OCI-M1 (cell line): ENCODE data around the gene EGFR.

Experiments used
- DNase-seq: peaks from one replicate; lab custom pipeline; 2025; lab: John Stamatoyannopoulos, UW

Gene EGFR

DNA sequence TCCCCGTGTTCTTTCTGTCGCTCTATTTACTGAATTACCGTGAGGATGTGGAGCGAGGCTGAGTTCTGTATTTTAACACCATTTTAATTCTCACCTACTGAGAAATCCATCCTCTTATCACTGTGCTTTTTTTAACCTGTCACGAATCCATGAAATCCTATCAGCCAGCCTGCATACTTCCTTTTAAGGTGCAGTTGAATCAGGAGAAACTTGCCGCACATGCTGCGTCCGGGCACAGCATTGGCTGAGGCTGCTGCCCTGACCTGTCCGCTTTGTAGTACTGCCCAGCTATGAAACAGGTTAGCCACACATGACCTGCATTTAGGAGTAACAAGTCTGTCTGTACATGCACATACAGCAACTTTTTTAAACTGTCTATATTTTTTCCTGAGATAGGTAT lies 82.5 kb downstream of the EGFR start:
- DNase-seq, result no peak

DNA sequence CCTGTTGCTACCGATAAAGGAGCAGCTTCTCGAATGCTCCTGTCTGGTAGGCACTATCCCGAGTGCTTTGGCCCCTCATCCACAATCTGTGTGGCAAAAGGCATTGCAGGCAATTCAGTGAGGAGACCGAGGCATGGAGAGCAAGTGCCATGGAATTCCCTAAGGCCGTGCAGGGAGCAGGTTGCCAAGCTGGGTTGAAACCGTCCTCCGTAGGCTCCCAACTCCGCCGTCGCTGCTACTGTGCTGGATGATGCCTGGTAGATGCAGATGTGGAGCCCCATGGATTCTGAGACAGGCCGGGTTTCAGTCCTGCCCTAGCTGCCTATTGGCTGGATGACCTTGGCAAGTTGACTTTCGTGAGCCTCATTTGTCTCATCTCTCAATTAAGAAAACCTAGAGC lies 85.3 kb downstream of the EGFR start:
- no peak for DNase-seq

DNA sequence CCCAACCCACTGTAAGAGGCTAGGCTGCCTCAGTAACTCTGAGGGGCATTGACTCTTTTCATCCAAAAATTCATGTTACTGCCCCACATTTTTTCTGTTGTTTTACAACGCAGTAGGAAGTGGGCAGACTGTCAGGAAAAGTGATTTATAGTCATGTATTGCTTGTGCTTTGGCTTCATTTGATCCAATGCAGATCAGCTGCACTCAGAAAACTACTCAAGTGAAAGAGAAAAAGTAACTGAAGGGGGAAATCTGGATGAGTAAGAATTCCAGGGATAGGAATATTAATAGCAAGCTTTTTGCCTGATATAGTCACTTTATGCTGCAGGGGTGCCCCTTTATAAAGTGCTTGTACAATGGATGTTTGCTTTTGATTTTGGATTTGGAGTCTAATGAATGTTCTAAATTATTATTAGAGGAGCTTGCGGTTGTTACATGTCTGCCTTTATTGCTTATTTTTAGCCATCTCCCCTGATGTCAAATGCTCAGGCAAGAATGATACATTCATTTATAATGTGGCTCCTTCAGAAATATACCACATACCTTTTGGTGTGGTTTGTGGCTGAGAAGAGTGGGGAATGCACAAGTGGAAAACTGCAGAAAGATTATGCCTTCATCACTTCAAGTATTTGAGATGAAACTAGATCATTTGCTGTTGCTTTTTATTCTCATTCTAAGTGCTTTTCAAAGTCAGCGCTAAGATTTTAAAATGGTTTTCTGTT lies 86.1 kb downstream of the EGFR start:
- DNase-seq, result no peak

DNA sequence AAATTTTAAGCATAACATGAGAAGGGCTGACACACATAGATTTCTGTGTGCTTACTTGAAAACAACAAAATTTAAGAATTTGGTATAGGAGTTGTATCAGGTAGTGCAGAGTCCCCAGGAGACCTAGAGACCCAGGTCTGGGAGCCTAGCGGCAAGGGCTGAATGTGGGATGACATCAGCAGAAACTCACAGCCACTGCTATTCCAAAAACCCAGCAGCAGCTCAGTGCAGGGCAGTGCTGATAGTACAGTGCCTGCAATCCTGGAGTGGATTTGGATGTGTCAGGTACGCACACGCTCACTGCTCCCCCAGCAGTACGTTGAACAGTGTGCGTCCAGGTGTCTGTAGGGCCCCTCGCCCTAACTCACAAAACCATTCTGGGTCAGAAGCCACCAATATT lies 87.1 kb downstream of the EGFR start:
- no peak for DNase-seq

DNA sequence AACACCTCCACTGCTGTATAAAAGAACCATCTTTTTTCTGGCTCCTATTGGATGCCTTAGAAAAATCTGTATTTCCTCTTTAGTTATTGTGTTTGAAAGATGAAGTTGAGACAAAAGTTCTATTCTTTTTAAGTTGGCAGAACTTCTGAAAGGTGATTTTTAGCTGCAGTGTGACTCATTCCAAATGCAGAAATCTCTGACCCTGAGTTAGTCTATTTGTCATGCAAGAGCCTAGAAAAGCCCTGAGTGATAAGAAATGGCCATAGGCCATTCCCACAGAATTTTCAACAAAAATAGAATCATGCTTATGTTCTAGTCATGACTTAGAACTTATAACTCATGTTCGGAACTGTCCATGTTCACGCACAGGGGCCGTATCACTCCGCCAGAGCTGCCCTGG lies 89.1 kb downstream of the EGFR start:
- DNase-seq, result no peak

DNA sequence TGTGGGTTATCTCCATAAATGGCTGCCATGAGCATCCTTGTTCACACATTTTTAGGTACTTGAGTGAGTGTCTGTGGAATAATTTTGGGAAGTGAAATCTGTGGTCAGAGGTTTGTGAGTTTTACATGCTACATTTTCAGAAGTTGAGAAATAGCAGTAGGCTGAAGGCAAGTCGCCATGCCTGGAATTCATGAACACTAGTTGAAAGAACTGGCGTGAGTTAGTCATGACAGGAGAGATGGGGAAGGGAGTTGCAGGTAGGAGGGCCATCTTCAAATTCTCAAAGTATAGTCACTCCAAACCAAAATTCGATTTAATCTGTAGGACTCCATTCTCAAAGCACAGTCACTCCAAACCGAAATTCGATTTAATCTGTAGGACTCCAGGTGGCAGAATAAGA lies 89.6 kb downstream of the EGFR start:
- no peak for DNase-seq

DNA sequence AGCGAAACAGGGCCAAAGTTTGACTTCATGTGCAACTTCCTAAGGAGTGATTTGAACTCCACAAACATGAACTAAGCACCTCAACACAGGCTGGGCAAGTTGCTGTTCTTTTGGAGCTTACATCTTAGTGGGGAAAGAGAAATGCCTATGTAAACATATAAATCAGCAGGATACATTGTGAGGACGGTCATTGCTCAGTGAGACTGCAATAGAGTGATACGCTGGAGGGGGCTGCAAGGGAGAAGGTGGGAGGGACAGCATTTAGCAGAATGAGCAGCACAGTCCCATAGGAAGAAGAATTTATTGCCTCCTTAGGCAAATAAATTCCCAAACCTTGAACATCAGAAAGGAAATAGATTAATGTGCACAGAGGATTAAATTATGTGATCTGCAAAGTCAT lies 90.0 kb downstream of the EGFR start:
- no peak for DNase-seq

DNA sequence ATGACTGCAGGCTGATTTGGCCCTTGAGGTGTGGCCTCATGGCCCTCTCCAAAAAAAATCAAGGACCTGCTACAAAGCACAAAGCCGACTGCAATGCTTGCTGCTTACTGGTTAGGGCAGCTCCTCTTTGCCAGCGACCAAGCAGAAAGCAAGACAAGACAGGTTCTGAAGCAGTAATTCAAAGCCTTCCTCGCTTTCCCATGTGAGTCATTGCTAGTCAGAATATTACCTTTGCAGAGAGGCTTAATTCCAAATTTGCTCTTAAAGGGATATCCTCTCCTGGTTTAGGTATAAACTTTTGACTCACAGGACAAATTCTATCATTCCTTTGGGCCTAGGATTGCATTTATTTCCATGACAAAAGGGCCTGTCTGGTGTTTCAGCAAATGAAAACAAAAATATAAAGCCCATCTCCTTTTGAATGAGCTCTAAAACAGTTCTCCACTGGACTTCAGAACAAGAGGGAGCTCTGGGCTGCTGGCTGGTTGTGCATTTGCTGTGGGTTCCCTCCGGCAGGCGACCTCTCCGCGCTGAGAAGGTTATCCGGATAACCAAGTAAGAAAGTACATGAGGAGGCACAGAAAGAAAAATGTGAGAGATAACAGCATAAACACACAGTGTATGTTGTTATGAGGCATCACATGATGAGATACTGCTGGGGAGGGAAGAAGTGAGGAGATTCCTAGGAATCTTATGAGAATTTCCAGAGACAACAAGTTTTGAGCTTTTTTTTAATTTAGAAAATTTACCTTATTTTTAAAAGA lies 90.8 kb downstream of the EGFR start:
- no peak for DNase-seq

DNA sequence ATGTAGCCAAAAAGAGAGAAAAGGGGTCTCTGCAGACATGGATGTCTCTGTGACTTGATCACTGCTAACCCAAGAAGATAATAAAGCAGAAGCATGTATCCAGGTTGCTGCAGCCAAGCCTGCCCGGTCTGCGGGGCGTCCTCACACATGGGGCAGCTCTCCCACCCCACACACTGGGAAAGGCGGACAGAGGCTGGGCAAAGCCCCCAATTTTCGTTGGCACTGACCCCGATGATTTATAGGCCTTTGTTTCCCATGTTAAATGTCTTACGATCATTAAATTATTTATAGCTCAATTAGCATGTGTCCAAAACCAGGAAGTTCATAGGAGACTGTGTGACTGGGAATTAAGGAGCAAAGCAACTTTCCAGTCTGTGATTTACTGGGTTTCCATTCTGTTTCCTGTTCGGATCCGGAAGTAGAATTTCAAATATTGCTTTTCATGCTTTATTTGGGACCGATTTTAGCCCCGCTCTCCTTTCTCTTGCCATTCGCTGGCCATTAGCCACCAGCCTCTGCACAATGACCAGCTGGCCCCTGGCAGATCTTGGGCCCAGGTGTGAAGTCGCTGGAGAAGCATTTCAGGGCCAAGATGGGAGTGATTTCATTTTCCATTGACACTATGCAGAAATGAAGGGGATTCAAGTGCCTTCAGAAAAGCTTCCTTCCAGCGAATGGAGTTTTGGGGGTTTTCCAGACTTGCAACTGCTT lies 91.6 kb downstream of the EGFR start:
- no peak for DNase-seq

DNA sequence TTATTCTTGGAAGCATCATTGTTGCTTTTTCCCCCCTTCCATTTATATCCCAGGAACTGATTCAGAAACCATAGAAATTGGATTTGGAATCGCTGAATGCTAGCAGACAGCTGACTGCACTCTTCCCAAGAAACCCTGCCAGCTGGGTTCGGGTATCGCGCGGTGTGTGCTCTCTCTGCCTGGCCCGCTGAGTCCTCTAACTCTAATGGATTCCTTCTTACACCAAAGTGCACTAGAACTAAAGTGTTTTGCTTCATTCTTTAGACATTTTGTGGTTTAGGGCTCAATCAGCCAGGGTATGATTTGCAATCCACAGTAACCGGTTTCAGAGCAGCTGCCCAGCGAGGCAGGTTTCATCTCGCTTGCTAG lies 92.2 kb downstream of the EGFR start:
- DNase-seq, result no peak

DNA sequence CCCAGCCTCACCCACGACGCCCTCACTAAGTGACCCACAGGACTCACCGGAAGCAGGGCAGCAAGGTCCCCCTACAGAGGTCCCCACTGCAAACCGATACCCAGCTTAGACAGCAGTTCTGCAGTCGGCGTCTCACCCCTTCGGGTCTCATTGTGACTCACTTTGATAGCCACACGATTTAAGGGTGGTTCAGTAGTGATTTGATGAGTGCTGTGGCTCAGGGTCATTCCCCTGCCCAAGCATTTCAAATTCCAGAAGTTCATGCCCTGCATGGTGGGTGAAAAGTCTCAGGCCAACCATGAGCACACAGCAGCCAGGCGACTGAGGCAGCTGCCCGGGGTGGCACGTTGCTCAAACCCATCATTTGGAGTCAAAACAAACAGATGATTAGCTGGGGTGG lies 93.2 kb downstream of the EGFR start:
- no peak for DNase-seq

DNA sequence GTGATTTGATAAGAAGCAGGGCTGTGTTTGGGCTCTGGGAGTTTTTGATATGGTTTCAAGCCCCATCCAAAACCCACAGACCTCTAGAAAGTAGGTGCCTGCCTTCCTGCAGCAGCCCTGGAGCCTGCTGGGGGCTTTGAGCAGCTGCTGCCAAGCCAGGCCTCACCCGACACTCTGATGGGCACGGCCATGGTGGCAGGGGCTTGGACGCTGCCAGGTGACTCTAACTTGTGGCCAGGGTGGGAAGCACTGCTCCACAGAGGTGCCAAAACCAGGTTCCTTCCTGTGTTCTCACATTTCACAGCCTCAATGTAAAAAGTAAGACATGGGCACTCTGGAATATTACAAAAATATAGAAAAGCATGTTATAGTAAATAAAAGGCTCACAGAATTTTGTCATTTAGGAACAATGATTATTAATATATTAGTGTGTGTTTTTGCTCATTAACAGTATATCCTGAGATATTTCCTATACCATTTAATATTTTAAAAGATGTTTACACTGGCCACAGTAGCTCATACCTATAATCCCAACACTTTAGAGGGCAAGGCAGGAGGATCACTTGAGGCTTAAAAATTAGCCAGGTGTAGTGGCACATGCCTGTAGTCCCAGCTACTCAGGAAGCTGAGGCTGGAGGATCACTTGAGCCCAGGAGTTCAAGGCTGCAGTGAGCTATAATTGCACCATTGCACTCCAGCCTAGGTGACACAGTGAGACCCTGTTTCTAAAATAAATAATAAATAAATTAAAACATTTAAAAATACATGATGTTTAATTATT lies 95.1 kb downstream of the EGFR start:
- no peak for DNase-seq

DNA sequence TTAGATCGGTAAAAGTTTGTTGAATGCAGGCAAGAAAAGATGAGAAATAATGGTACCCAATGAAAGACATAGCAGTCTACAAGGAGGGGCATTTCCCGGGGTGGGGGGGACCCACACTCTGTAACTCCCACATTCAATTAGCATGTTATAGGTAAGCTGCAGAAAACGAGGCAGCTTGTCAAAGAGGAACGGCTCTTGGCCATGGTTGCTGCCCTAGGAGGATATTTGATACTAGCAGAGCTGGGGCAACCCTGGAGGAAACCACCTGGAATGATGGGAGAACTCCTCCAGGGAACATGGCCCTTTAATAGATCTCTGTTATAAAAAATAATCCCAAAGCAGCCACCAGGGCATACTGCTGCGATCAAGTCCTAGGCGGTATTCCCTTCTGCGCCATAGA lies 98.5 kb downstream of the EGFR start:
- DNase-seq, result no peak

DNA sequence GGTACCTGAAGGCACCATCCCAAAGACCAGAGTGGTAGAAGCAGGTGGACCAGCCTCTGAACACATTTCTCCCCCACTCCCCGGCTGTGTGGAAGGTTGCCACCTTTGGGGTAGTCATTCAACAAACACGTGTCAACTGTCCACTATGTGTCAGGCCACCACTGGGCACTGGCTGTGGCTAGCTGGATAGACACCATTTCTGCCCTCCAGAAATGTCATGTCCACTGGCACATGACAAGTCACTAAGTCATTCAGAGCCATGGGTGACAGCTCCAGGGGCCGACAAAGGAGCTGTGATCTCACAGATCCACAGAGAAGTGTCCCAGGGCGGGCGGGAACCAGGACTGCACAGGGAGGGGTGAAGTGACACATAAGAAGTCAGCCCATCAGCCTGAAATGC lies 99.6 kb downstream of the EGFR start:
- no peak for DNase-seq

DNA sequence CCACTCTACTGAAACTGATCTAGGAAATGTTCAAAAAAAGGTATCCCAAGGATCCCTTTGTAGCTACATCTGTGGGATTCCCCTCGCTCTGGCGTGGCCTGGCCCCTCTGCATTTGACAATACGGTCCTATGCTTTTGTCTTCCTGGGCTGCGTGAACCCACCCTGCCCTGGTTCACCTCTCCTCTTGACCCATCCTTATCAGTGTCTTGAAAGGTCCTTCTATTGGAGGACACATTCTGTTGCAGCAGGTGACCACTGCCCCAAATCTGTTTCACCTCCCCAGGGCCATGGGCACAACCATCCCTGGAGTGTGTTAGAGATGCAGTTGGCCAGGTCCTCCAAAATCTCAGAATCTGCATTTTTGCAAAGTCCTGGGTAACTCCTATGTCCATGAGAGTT lies 100.8 kb downstream of the EGFR start:
- DNase-seq, result no peak

DNA sequence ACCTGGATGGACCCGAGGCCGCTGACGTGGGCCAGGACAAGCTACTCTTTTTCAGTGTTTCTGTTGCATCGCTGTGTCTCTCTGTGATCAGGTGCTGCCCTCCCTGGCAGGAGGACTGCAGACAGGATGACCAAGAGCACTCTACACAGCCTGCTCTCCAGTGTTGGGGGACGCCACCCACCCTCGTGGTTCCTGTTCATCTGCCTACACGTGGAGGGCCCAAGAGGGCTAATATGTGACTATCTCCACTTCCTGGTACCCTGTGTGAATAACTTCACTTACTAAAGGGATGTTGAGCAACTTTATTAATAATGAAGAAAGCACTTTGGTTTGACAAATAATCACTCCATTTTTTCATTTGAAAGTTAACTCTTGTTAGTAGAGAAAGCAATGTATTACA lies 101.3 kb downstream of the EGFR start:
- DNase-seq, result no peak

DNA sequence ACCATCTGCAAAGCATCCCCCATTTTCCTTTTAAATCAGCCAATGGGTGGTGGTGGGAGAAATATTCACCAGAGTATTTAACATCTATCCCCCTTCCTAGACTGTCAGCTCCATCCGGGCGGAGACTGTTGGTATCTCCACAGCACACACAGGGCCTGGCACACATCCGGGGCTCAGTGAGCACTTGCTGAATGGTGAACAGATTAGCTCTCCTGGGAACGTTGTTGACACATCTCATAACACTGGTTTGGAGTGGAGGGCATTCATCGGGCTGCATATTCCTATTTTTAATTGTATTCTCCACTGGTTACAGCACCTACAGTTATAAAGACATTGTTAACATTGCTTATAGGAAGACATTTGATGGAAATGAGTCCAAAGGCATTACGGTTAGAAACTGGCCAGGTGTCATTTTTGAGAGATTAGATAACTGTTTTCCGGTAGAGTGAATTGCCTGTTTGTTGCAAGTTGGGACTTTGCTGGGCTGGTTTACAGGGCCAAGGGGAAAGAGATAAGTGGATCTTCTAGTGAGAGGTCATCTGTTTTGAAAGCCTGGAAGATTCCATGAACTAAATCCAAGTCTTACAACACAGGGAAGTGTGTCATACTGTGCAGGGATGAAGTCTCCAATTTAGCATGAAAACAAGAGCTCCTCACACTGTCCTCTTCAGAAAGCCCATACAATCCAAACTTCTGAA lies 101.8 kb downstream of the EGFR start:
- DNase-seq, result no peak

DNA sequence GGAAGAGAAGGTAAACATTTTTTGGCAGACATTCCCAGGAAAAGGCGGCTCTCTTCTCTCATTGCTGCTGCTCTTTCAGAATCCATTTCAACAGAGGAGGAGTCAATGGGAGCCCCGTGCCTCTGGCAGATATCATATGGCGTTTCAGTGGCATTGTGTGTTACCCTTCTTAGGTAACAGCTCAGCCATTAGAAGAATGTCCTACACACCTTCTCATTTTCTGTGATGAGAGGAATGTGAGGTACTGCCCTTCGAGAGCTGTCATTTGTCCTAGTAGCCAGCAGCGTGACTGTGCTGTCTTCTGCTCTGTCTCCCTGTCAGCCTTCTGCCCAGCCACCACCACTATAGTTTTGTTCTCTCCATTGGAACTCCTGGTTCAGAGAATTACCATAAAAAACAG lies 102.4 kb downstream of the EGFR start:
- DNase-seq, result no peak

DNA sequence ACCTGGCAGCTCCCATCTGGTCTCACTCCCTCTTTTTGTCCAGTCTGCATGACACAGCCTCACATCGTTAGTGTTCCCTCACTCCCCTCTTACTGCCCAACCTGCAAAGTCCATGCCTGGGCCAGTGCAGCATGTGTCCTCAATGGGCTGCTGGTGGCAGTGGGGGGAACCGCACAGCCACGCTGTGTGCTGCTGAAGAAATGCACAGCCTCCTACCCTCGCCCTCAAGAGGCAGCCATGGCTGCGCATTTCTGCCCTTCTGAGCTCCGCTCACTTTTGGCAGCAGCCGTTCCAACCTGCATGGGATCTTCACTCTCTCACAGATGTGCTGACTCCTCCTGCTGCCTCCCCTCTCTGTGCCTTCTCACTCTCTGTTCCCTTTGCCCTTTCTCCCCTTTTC lies 103.4 kb downstream of the EGFR start:
- DNase-seq, result no peak

DNA sequence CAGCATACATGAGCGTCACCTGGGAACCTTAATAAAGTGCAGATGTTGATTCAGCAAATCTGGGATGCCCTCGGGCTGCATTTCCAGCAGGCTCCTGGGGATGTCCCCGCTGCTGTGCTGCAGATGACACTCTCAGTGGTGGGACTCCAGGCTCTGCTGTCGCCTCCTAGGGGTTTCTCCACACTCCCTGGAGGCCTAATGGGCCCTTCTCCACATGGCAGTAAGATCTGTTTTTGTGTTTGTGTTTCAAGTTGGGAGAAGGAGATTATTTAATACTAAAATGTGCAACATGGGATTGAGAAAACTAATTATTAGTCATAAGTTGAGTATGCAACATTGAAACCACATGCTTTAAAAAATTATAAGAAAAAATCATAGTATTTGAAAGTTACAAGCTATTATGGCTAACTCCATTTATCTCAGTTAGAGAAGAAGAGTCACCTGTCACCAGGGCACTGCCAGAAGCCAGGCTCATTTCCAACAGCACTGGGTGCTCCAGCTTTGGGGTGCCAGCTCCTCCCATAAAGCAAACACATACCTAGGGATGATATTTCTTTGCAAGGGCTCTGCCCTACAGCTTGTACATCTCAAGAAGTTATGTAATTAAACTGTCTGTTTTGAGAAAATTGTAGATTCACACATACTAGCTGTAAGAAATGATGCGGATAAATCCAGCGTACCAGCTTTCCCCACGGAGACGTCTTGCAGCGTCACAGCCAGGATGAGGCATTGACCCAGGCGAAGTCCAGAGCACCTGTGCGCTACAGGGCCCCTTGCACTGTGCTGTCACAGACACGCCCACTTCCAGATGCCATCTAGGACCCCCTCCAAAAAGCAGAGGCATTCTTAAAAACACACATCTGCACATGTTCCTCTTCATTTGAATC lies 106.4 kb downstream of the EGFR start:
- DNase-seq, result no peak

DNA sequence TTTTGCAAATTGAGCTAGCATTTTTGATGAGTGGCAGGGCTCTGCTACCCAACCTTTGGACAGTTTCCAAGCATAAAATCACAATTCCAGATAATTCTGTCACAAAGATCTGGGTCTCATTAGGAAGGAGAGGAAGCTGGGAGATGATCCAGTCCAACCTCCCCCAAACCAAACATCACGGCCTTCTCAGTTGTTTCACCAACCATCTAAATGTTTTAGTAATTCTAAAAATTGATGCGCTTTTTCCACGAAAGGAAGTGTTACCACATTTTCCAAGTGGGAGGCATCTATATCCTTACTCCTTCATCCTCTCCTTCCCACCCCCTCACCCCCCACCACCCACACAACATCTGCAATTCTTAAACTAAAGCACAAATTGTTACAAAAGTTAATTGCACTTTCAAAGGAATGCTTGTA lies 108.3 kb downstream of the EGFR start:
- DNase-seq, result no peak
